GM21526 (cell line): ENCODE data around the gene CIAPIN1.
"Not testable (repeated sequence)": the region's sequence is repeated elsewhere in the genome, so short reads cannot be mapped to it uniquely, and the experiment has no call there.

ENCODE experiments used
- ATAC-seq: cut with Tn5 transposase; IDR thresholded peaks from one replicate; pipeline ENCODE4 v1.9.1; 2021; ENCODE audit warnings: moderate library complexity; ENCODE audit not compliant: unreplicated experiment, low FRiP score

Gene CIAPIN1

GRCh38 chr16:57444711-57445110, 2.5 kb downstream of the CIAPIN1 start:
- ATAC-seq: no peak

- ATAC-seq: not testable (repeated sequence)
Observed at GRCh38 chr16:57440551-57440950, 6.6 kb downstream of the CIAPIN1 start.

DNA sequence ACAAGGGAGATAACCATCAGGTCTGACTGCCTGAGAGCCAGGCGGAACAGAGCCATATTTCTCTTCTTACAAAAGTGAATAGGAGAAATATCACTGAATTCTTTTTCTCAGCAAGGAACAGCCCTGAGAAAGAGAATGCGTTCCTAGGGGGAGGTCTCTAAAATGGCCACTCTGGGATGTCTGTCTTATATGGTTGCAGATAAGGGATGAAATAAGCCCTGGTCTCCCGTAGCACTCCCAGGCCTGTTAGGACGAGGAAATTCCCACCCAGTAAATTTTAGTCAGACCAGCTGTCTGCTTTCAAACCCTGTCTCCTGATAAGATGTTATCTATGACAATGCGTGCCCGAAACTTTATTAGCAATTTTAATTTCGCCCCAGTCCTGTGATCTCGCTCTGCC, 7.2 kb downstream of the CIAPIN1 start:
- not testable (repeated sequence) for ATAC-seq

DNA sequence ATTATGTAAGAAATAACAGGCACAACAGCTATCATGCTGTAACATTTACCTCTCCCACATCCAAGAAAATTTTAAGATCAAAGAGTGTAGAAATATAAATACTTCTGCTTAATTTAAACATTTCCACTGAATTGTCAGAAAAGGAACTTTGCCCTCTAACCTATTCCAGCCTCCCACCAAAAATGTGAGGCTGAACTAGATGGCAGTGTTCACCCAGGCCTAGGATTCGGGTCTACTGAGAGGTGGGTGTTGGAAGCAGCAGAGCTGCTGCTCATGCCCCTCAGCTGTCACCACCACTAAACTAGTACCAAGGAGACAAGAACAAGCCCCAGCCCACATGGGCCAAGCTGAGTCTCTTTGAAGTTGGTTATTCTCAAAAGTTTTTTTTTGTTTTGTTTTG, 11.3 kb downstream of the CIAPIN1 start:
- no peak for ATAC-seq

DNA sequence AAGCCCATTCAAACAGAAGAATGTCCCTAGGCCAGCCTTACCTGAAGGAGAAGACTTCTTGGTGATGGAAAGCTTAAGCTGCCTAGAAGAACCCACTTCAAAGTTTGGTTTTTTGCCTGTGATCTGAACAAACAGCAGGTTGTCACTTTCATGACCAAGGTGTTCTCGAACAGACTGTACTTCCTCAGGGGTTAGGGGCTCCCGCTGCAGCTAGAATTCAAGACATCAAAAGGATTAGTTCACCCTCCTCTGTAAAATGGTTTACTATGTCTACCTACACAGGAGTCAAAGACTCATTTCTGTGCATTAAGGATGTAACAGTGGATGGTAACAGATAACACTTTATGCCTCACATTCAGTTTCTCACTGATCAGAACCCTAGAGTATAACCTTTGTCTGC, 13.2 kb downstream of the CIAPIN1 start:
- ATAC-seq: no peak

- no peak for ATAC-seq
Observed at GRCh38 chr16:57432989-57433388, 14.2 kb downstream of the CIAPIN1 start.

DNA sequence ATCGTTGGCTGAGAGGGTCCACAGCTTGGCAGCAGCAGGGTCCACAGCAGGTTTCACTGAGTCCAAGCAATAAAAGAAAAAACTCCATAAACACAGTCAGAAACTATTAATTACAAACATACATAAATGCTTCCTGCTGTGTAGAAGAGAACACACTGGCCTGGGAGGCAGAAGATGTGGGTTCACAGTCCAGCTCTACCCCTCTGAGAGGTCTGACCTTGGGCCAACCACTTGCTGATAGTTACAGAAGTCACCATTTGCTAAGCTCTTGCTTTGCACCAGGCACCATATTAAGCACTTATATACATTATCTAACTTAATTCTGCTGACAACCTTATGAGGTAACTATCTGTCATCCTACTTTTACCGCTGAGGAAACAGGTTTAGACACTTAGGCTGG, 14.7 kb downstream of the CIAPIN1 start:
- no peak for ATAC-seq

GRCh38 chr16:57430955-57431354, 16.2 kb downstream of the CIAPIN1 start:
- ATAC-seq: no peak

- no peak for ATAC-seq
Observed at GRCh38 chr16:57427824-57428223, 19.4 kb downstream of the CIAPIN1 start.

DNA sequence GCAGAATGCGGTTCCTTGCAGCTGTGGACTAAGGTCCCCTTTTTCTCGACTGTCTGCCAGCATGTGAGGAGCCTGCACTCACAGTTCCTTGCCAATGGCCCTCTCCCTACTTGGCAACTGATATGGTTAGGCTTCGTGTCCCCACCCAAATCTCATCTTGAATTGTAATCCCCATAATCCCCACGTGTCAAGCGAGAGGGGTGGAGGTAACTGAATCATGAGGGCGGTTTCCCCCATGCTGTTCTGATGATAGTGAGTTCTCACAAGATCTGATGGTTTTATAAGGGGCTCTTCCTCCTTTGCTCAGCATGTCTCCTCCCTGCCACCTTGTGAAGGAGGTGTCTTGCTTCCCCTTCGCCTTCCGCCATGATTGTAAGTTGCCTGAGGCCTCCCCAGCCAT, 19.9 kb downstream of the CIAPIN1 start:
- ATAC-seq: no peak

DNA sequence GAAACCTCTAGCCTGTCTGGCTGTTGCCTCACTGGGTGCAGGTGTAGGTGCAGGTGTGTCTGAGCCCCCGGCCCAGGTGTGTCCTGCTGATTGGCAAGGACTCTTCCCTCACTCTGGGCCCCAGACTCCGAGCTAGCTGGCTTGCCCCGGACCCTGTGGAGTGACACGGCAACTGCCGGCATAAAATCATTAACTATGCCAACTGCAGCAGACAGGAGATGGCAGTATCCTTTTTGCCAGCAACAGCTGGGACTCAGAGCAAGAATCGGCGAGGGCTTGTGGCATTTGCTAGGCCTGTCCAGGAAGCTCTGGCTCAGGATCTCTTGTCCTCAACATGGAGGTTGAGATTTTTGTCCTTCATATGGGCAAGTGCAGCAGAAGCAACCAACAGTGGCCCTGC, 20.8 kb downstream of the CIAPIN1 start:
- ATAC-seq: no peak

DNA sequence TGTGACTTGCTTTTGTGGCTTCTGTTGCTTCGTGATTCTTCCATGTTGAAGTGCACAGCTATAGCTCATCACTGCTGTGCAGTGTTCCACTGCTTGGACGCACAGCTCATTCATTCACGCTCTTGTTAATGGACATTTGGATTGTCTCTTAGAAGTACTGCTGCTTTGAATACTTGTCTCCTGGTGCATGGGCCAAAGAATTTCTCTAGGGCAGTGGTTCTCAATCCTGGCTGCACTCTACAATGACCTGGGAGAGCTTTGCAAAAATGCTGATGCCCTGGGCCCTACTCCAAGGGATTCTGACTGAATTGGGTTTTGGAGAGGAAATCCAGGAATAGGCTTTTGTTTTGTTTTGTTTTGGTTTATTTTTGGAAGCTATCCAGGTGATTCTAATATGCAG, 22.6 kb downstream of the CIAPIN1 start:
- no peak for ATAC-seq

DNA sequence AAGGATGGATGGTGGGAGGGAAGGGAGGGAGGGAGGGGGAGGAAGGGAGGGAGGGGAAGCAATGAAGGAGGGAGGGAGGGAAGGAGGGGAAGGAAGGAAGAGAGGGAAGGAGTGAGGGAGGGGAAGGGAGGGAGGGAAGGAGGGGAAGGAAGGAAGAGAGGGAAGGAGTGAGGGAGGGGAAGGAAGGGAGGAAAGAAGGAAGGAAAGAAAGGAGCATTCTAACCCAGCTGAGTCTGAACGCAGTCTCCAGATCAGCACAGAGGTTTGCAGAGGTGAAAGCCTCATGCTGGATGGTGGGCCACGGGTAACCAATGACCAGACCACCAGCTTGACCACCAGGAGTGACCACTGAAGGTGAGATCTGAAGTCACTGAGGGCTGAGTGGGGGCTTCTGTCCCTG, 24.0 kb downstream of the CIAPIN1 start:
- no peak for ATAC-seq

DNA sequence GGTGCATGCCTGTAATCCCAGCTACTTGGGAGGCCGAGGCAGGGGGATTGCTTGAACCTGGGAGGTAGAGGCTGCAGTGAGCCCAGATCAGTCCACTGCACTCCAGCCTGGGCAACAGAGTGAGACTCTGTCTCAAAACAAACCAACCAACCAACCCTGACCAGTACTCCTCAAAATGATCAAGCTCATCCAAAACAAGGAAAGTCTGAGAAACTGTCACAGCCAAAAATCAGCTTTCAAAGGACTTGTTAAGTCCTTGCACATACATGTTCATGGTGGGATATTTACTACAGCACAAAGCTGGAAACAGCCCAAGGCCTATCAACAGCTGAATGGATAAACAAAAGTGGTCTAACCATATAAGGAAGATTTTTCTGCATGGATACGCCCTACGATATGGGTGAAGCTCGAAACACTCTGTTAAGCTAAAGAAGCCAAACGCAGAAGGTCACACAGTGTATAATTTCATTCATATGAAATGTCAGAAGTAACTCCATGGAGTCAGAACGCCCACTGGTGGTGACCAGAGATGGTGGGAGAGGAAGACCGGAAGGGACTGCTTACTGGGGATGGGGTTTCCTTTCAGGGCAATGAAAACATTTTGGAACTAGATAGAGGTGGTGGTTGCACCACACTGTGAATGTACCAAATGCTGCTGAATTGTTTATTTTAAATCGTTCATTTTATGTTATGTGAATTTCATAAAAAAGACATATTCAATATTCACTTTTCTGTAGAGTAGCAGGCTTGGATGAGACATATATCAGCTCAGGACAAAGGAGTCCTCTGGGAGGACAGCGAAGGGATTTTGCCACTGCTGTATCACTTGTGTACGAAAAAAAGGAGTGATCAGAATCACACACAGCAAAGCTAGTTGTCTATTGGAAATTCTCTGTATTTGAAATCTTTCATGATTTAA, 24.9 kb downstream of the CIAPIN1 start:
- ATAC-seq: no peak

GRCh38 chr16:57419506-57419905, 27.7 kb downstream of the CIAPIN1 start:
- ATAC-seq: no peak

DNA sequence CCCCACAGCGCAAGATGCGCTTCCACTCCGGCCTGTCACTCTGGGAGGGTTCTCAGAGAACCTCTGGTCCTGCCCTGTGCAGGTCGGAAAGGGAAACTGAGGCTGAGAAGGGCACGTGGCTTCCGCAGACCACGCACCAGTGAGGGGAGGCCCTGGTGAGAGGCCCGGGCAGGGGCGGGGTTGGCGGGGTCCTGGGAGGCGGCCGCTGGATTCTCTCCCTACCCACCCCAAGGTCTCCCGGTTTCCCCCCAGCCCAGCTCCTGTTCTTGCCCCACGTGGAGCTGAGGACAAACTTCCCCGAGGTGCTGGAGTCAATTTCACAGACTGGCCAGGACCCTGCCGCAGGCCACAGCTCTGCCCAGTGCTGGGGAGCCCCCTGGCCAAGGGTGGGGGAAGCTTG, 31.1 kb downstream of the CIAPIN1 start:
- no peak for ATAC-seq

GRCh38 chr16:57413733-57414132, 33.5 kb downstream of the CIAPIN1 start:
- no peak for ATAC-seq

DNA sequence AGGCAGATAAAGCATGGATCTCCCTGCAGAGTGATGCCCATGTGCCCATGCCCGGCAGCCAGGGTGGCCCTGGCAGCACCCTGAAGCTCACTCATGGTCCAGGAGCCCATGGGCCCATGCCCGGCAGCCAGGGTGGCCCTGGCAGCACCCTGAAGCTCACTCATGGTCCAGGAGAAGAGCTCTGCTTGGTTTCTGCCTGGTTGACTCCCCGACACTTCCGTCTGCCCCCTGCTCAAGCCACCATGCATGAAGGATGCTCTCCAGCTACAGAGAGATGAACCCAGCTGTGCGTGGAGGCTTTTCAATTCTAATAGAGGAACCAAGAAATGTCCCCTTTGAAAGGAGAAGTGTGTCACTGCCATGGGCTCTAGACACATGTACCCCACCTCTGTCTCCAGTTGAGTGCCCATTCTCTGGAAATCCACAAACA, 33.9 kb downstream of the CIAPIN1 start:
- peak; percentile 52 for ATAC-seq

- ATAC-seq: no peak
Observed at GRCh38 chr16:57412584-57412983, 34.6 kb downstream of the CIAPIN1 start.

DNA sequence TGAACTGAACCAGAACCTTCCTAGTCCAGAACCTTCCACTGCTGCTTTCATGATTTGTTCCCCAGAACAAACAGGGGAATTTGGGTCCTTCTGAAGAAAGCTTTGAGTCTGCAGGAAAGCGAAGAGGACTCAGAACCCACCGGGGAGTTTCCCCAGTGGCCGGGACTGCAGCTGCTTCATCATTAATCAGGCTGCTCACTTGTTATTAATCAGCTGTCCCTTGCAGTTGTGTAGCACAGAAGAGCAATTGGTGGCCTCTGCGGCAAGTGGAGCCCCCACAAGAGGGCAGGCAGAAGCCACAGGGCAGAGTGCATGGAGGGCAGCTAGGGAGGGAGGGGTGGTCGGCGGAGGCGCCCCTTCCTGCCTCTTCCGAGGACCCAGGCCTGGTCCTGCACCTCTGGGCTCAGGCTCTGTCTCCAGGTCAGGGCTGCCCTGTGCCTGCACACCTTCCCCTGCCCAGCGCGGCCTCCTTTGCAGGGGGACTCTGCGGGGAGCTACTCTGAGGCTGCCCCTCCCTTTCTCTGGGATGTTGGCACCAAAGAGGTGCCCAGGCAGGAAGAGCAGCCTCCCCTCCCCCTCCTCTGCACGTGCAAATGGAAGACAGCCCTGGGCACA, 35.7 kb downstream of the CIAPIN1 start:
- no peak for ATAC-seq

DNA sequence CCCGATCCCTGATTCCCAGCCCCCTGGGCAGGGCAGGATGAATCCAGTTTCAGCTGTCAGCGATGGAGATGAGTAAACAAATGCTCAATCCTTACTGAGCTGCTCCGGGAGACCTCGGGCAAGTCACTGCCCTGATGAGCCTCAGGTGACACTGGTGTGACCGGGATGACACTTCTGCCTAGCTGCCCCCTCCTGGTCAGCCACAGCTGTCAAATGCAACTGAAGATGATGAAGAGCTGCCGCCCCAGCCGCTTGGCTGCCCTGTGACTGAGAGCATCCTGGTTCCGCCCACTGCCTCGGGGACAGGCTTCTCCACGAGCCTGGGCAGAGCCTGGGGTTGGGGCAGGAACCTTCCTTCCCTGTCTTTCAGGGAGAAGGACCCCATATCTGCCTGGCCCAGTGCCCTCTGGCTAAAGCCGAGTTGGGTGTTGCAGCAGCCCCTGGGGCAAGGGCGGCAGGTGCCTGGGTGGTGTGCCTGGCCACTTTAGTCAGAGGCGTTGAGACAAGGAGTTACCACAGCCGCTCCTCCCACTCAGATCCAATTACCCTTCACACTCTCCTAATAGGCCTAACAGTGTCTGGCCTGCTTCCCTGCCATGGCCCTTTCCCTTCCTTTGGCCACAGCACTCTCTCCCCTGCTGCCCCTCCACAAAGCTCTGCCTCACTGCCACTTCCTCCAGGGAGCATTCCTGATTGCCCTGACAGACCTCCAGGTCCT, 37.2 kb downstream of the CIAPIN1 start:
- ATAC-seq: no peak
